Non-pigmented ciliary epithelial cell (primary cell): ENCODE measurements around the gene EDDM3A.

ENCODE experiments used
- DNase-seq: peaks from one replicate; pipeline ENCODE4 v3.0.0-alpha.2; 2010; ENCODE audit warnings: low read depth

The EDDM3A gene

DNA sequence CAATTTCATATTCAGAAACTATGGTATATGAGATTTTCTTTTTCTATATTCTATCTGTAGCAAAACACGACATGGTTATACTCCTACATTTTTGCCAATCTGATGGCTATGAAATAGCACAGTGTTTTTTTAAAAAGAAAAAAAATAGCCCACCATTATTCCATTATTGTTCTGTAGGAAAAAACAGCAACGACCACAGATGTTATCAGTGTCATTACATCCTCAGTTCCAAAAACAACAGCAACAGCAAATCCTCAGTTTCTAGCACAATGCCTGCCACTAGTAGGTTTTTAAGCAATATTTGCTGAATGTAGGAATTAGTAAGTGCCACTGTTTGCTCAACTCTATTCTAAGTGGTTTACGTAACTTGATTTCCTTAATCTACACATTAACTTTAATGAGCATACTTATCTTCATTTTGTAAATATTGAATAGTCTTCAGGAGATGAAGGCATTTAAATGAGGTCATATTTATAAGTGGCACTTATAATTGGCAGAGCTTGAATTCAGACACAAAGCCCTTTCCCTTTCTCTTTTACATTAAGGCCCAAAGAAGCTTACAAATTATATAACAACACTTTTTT, 43.6 kb downstream of the EDDM3A start:
- DNase-seq: no peak

DNA sequence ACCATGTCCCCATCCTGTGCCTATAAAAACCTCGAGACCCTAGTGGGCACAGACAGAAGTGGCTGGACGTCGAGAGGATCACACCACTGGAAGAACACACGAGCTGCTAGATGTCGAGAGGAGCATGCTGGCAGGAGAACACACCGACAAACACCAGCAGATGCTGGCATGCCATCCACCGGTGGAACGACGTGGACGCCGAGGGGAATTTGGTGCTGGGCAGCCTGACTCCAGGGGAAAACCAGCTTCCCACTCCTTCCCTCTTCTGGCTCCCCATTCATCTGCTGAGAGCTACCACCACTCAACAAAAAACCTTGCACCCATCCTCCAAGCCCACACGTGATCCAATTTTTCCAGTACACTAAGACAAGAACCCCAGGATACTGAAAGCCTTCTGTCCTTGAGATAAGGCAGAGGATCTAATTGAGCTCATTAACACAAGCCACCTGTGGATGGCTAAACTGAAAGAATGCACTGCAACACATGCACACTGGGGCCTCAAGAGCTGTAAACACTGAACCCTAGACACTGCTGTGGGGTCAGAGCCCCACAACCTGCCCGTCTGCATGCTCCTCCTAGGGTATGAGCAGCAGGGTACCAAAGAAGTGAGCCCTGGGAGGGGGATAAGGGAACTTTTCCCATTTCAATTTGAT, 44.9 kb downstream of the EDDM3A start:
- no peak for DNase-seq

DNA sequence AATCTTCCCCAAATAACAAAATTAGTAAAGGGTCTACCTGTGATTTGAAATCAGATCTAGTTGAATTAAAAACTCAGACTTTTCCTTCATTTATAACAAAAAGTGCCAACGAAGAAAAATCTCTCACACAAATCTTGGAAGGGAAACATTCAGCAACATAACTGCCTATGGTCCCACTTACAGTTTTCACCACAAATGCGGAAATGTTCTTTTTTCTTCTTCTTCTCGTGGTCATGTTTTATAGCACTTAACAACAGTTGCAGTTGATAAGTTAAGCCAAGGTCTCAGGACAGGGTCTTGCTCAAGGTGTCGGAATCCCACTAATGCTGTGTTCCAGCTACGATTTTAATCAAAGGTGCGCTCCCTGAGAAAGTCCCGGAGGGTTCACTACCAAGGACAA, 45.5 kb downstream of the EDDM3A start:
- DNase-seq: no peak

DNA sequence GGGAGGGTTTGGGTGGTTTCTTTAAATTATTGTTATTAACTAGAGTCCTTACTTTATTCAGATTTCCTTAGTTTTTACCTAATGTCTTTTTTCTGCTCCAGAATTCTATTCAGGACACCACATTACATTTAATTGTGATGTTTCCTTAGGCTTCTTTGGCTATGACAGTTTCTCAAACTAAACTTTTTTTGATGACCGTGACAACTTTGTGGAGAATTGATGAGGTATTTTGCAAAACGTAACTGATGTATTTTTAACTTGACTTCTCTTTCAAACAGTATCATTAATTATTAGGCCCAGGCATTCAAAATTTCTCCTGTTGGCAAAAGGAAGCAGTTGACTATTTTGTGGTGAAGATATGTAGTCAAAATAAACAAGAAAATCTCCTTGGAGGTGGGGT, 45.9 kb downstream of the EDDM3A start:
- no peak for DNase-seq

DNA sequence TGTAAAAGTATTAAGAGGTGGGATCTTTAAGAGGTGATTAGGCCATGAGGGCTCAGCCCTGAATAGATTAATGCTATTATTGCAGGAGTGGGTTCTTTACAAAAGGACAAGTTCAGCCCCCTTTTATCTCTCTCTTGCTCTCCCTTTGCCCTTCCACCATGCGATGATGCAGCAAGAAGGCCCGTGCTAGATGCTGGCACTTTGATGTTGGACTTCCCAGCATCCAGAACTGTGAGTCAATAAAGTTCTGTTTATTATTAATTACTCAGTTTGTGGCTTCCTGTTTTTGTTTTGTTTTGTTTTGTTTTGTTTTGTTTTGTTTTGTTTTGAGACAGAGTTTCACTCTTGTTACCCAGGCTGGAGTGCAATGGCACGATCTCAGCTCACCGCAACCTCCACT, 46.9 kb downstream of the EDDM3A start:
- DNase-seq: no peak

DNA sequence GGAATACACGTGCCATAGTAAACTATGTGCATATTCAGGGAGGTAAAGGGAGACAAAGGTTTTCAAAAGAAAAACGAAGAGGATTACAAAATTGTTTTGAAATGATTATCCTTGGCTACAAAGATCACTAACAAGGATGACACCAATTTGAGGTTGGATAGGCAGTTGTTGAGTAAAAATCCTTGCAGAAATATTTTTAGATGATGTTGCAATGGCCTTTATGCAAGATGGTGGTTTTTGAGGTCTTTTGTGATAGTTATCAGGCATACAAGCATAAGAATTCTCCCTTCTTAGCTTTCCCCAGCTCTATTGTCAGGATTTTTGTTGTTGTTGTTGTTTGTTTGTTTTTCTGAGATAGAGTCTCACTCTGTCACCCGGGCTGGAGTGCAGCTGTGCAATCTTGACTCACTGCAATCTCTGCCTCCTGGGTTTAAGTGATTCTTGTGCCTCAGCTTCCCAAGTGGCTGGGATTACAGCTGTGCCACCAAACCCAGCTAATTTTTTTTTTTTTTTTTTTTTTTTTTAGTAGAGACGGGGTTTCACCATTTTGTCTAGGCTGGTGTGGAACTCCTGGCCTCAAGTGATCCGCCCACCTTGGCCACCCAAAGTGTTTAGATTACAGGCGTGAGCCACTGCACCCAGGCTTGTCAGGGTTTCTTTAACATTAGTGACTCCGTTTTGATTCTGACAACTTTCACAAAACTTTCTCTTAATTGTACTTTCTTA, 49.1 kb downstream of the EDDM3A start:
- no peak for DNase-seq

DNA sequence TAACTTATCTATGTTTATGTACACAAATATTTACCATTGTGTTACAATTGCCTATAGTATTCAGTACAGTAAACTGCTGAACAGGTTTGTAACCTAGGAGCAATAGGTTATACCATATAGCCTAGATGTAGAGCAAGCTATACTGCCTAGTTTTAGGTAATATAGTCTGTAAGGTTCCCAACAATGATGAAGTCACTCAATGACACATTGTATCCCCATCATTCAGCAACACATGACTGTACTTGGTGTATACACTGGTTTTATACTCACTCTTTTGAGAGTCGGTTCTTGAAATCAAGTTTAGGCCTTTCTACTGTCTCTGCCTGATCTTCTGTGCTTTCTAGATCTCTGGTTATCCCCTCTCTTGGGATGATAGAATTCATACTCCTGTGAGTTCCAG, 51.5 kb downstream of the EDDM3A start:
- DNase-seq: no peak
